Sigmoid colon (tissue), 7 donors: ENCODE results near the gene STIL. TPM values are rescaled to one million over a fixed set of nuclear protein-coding genes. Genes with fewer than 3 reads are reported as not detected.
"Not testable (repeated sequence)": the region's sequence is repeated elsewhere in the genome, so short reads cannot be mapped to it uniquely, and the experiment has no call there.

Source experiments
- DNase-seq: peaks from one replicate; pipeline ENCODE4 v3.0.0-alpha.2; 2019
- H3K27ac ChIP-seq, 4 donors: fragments of 200-600 bp; sonication (generic); one replicate each; pipeline ENCODE4 v1.5.1; 2016 to 2019; ENCODE audit warnings: mild to moderate bottlenecking in 1 of 4
- H3K27me3 ChIP-seq, 3 donors: fragments of 200-600 bp; sonication (generic); one replicate each; pipeline ENCODE4 v1.5.1; 2019; ENCODE audit warnings: mild to moderate bottlenecking in 1 of 3
- H3K36me3 ChIP-seq, 4 donors: fragments of 200-600 bp; sonication (generic); one replicate each; pipeline ENCODE4 v1.5.1; 2016 to 2019
- H3K4me1 ChIP-seq, 4 donors: fragments of 200-600 bp; sonication (generic); one replicate each; pipeline ENCODE4 v1.5.1; 2017 to 2019
- H3K4me3 ChIP-seq, 4 donors: fragments of 200-600 bp; sonication (generic); one replicate each; pipeline ENCODE4 v1.5.1; 2017 to 2019; ENCODE audit warnings: mild to moderate bottlenecking in 2 of 4, moderate library complexity in 1 of 4
- H3K9me3 ChIP-seq, 4 donors: fragments of 200-600 bp in 3 of 4; sonication (generic) in 3 of 4; one replicate each; pipeline versions ENCODE4 v1.5.1 to v1.6.1; 2013 to 2019
- EP300 ChIP-seq, 4 donors: sonication (generic); formaldehyde crosslinking; IDR thresholded peaks; one replicate each; pipeline ENCODE4 v1.6.1; 2017; ENCODE audit warnings: antibody characterized with exemption in 4 of 4
- POLR2A ChIP-seq, 2 donors: fragments of 450-650 bp; IDR thresholded peaks; one replicate each; pipeline ENCODE4 v1.6.1; 2016; ENCODE audit warnings: antibody characterized with exemption in 2 of 2, mild to moderate bottlenecking in 2 of 2, moderate library complexity in 2 of 2
- POLR2AphosphoS5 ChIP-seq, 4 donors: sonication (generic); formaldehyde crosslinking; IDR thresholded peaks; one replicate each; pipeline ENCODE4 v1.6.1; 2017; ENCODE audit warnings: antibody characterized with exemption in 4 of 4
- WGBS, 2 donors: extraction: QIAGEN DNeasy Blood & Tissue Kit; methylation state at CpG; one replicate each; pipeline ENCODE4 v1.1.7; 2013; 5-methylcytosine and 5-hydroxymethylcytosine counted together
- intact Hi-C: fragments of 100-400 bp; cut with DNase I; formaldehyde crosslinking; loops from one replicate; pipeline ENCODE4 v1.15.1; 2023
- polyA plus RNA-seq, 3 donors: library from polyadenylated mRNA; stranded (reverse); fragments of 200-250 nt; gene quantifications; one replicate each; pipeline ENCODE4 v1.2.3, GENCODE V29; 2013
- total RNA-seq, 4 donors: library from RNA; depleted of rRNA; stranded (reverse); fragments of >200 nt; gene quantifications; one replicate each; pipeline ENCODE4 v1.1.0, GENCODE V29; 2016
- TF ChIP-seq, protein P1 (sequence below), 4 experiments: fragments of 450-650 bp in 3 of 4; fragments of 200-600 bp in 1 of 4; IDR thresholded peaks; one replicate each; pipeline ENCODE4 v1.5.1; 2016 to 2019; ENCODE audit warnings: antibody characterized with exemption in 4 of 4, mild to moderate bottlenecking in 3 of 4, moderate library complexity in 2 of 4
- donor health status: healthy with polysubstance abuse.
- donor health status: Bipolar disorder and iron deficiency.
- donor health status: healthy.

The STIL gene
- total and polyA plus RNA-seq, 7 donors, result 0.28 to 5.7 (median 0.71) TPM

DNA sequence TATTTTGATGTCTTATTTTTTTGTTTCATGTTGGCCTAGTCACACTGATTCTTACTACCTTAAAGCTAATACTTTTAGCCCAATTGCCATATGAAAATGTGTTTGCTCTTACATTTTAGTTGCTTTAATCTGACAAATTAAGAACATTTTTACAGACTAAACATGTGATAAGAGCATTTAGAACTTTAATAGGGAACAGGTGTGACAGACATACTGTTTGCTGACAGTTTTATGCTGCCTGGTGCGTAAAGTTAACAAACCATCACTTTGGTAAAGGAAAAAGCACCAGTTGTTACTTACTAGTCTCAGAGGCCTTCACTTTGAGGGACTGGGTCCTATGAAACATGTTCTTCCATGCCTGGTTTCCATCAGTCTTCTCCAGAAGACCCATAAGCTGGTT, 34.3 kb upstream of the STIL start:
- intact Hi-C loops, result no loop called here
- Histone ChIP-seq H3K27me3 (no peaks in the 10 kb centered on the region), H3K4me3 (no peak overlapping the region), H3K9me3 (no peaks in the 10 kb centered on the region), H3K27ac (no peak overlapping the region), H3K36me3 (no peaks in the 10 kb centered on the region), H3K4me1 (peaks cover 0 to 9% (median 4%) of the 10 kb centered on the region in 4 donors)
- TF ChIP-seq EP300 (IDR thresholded peaks at IDR 0.05), result no peak
- TF ChIP-seq, protein P1, sequence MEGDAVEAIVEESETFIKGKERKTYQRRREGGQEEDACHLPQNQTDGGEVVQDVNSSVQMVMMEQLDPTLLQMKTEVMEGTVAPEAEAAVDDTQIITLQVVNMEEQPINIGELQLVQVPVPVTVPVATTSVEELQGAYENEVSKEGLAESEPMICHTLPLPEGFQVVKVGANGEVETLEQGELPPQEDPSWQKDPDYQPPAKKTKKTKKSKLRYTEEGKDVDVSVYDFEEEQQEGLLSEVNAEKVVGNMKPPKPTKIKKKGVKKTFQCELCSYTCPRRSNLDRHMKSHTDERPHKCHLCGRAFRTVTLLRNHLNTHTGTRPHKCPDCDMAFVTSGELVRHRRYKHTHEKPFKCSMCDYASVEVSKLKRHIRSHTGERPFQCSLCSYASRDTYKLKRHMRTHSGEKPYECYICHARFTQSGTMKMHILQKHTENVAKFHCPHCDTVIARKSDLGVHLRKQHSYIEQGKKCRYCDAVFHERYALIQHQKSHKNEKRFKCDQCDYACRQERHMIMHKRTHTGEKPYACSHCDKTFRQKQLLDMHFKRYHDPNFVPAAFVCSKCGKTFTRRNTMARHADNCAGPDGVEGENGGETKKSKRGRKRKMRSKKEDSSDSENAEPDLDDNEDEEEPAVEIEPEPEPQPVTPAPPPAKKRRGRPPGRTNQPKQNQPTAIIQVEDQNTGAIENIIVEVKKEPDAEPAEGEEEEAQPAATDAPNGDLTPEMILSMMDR (IDR thresholded peaks at IDR 0.05), result no peak
- no peak for DNase-seq
- 25 to 72% methylated on average over 1 of the region's 1 CpG for WGBS, 2 donors

DNA sequence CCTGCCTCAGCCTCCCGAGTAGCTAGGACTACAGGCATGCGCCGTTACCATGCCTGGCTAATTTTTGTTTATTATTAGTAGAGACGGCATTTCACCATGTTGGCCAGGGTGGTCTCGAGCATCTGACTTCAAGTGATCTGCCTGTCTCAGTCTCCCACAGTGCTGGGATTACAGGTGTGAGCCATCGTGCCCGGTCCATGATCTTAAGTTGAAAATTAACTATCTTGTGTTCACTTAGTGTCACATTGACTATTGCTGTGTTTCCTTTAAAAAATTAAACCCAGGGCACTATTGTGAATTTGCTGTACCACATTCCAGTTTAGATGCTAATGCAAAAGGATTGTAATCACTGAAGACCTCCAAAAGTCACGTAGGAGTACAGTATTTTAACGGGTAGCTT, 33.8 kb upstream of the STIL start:
- no peak overlapping the region for H3K4me3 ChIP-seq
- intact Hi-C loops, result no loop called here
- 40 to 80% methylated on average over 9 of the region's 9 CpGs for WGBS, 2 donors
- no peaks in the 10 kb centered on the region for H3K36me3 ChIP-seq
- no peaks in the 10 kb centered on the region for H3K9me3 ChIP-seq
- H3K4me1 ChIP-seq, result peaks cover 0 to 9% (median 4%) of the 10 kb centered on the region in 4 donors
- TF ChIP-seq EP300 (IDR thresholded peaks at IDR 0.05) (no peak), POLR2AphosphoS5 (IDR thresholded peaks at IDR 0.05) (no peak), POLR2A (IDR thresholded peaks at IDR 0.05) (no peak)
- TF ChIP-seq, protein P1 (IDR thresholded peaks at IDR 0.05), result no peak
- no peak overlapping the region for H3K27ac ChIP-seq
- no peak for DNase-seq
- no peaks in the 10 kb centered on the region for H3K27me3 ChIP-seq

DNA sequence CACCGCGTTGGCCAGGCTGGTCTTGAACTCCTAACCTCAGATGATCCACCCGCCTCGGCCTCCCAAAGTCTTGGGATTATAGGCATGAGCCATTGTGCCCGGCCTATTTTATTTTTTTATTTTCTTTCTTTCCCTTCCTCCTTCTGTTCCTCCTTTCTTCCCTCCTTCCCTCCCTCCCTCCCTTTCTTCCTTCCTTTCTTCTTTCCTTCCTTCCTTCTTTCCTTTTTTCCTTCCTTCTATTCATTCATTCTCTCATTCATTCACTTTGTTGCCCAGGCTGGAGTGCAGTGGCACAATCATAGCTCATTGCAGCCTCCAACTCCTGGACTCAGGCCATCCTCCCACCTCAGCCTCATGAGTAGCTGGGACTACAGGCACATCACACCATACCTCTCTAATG, 33.0 kb upstream of the STIL start:
- H3K4me3 ChIP-seq, H3K27me3 ChIP-seq, DNase-seq, H3K36me3 ChIP-seq, H3K9me3 ChIP-seq, H3K4me1 ChIP-seq, H3K27ac ChIP-seq, intact Hi-C loops: not testable (repeated sequence)
- WGBS, 2 donors, result 96 to 97% methylated on average over 5 of the region's 5 CpGs

DNA sequence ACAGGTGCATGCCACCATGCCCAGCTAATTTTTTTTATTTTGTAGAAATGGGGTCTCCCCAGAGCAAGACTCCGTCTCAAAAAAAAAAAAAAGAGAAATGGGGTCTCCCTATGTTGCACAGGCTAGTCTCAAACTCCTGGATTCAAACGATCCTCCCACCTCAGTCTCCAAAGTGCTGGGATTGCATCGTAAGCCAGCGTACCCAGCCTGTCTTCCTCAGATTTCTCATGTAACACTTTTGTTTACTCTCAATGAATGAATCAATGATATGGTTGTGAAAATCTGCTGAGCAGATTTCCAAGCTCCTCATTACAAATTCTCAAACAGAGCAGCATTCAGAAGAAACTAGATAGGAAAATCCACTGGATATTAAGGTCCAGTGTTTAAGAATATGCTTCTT, 26.3 kb upstream of the STIL start:
- H3K9me3 ChIP-seq, result no peaks in the 10 kb centered on the region
- peaks cover 0 to 27% (median 19%) of the 10 kb centered on the region in 4 donors for H3K4me1 ChIP-seq
- intact Hi-C loops, result no loop called here
- DNase-seq, result no peak
- TF ChIP-seq POLR2A (IDR thresholded peaks at IDR 0.05), result no peak
- TF ChIP-seq EP300 (IDR thresholded peaks at IDR 0.05), result no peak
- TF ChIP-seq, protein P1 (IDR thresholded peaks at IDR 0.05), result no peak
- TF ChIP-seq POLR2AphosphoS5 (IDR thresholded peaks at IDR 0.05), result no peak
- no peaks in the 10 kb centered on the region for H3K36me3 ChIP-seq
- WGBS, 2 donors, result 50 to 77% methylated on average over 4 of the region's 4 CpGs
- H3K4me3 ChIP-seq, result no peak overlapping the region
- H3K27me3 ChIP-seq, result no peaks in the 10 kb centered on the region
- no peak overlapping the region for H3K27ac ChIP-seq

DNA sequence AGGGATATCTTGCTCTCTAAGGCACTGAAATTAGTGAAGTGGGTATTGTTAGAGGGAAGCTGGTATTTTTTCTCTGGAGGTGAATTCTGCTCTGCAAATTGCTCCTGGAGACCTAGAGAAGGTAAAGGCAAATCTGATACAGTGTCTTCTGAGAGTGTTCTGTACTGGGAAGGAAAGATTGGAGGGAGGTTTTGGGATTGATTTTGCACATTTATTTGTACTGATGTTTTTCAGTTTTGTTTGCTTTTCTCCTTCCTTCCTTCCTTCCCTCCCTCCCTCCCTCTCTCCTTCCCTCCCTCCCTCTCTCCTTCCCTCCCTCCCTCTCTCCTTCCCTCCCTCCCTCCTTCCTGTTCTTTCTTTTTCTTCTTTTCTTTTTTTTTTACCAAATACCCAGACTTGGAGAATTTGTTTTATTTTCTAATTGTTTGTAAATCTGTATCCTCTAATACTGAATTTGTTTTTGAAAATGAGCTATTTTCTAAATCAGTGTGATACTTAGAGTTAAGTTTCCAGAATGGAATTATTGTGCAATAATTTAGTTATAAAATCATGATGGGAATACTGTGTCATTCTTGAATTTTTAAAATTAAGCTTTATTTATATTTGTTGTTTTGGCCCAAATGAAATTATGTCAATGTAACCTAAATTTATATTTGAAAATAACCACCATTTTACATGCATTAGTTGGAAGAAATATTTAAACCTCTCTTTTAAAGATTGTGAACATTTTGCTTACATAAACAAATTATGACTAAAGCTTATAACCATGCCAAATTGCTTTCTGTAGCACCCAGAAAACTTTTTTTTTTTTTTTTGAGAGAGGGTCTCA, 24.5 kb upstream of the STIL start:
- no peak overlapping the region for H3K4me3 ChIP-seq
- peaks cover 0 to 33% (median 25%) of the 10 kb centered on the region in 4 donors for H3K4me1 ChIP-seq
- H3K27me3 ChIP-seq, result no peaks in the 10 kb centered on the region
- no peaks in the 10 kb centered on the region for H3K36me3 ChIP-seq
- intact Hi-C loops, result no loop called here
- no peaks in the 10 kb centered on the region for H3K9me3 ChIP-seq
- peak overlapping the region in 1 of 4 donors; percentile 17 for H3K27ac ChIP-seq
- TF ChIP-seq, protein P1 (IDR thresholded peaks at IDR 0.05), result no peak
- TF ChIP-seq EP300 (IDR thresholded peaks at IDR 0.05), result no peak
- no peak for TF ChIP-seq POLR2A (IDR thresholded peaks at IDR 0.05)
- no peak for TF ChIP-seq POLR2AphosphoS5 (IDR thresholded peaks at IDR 0.05)
- DNase-seq, result no peak
